ENCODE data around the gene LCLAT1. TPM values are rescaled to one million over a fixed set of nuclear protein-coding genes. Genes with fewer than 3 reads are reported as not detected.

The LCLAT1 gene
- total and polyA plus RNA-seq, 8 donors: 13.1 to 24.9 (median 14.8) TPM

- Histone ChIP-seq H3K4me1 (peaks cover 7 to 16% of the 10 kb centered on the region in 2 donors), H3K27me3 (no peaks in the 10 kb centered on the region), H3K4me3 (no peak overlapping the region), H3K36me3 (peaks cover 0 to 5% of the 10 kb centered on the region in 2 donors), H3K9me3 (peaks cover 0 to 8% of the 10 kb centered on the region in 2 donors), H3K27ac (no peak overlapping the region)
- TF ChIP-seq, protein P1, sequence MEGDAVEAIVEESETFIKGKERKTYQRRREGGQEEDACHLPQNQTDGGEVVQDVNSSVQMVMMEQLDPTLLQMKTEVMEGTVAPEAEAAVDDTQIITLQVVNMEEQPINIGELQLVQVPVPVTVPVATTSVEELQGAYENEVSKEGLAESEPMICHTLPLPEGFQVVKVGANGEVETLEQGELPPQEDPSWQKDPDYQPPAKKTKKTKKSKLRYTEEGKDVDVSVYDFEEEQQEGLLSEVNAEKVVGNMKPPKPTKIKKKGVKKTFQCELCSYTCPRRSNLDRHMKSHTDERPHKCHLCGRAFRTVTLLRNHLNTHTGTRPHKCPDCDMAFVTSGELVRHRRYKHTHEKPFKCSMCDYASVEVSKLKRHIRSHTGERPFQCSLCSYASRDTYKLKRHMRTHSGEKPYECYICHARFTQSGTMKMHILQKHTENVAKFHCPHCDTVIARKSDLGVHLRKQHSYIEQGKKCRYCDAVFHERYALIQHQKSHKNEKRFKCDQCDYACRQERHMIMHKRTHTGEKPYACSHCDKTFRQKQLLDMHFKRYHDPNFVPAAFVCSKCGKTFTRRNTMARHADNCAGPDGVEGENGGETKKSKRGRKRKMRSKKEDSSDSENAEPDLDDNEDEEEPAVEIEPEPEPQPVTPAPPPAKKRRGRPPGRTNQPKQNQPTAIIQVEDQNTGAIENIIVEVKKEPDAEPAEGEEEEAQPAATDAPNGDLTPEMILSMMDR (IDR thresholded peaks at IDR 0.05): no peak
- ATAC-seq (peak; percentile 41), DNase-seq (peak in 1 of 4 donors; percentile 54)
- intact Hi-C loops (cut with DNase I): no loop called here
Observed at GRCh38 chr2:30514134-30514847, 67.2 kb downstream of the LCLAT1 start.

- no peak for DNase-seq
- peaks cover 0 to 14% of the 10 kb centered on the region in 2 donors for H3K9me3 ChIP-seq
- no peaks in the 10 kb centered on the region for H3K27me3 ChIP-seq
- H3K36me3 ChIP-seq: peaks cover 0 to 12% of the 10 kb centered on the region in 2 donors
- no peak overlapping the region for H3K27ac ChIP-seq
- no peak overlapping the region for H3K4me3 ChIP-seq
- ATAC-seq: no peak
- intact Hi-C loops (cut with DNase I): no loop called here
- TF ChIP-seq, protein P1 (IDR thresholded peaks at IDR 0.05): no peak
- H3K4me1 ChIP-seq: peaks cover 7 to 16% of the 10 kb centered on the region in 2 donors
Observed at GRCh38 chr2:30514848-30515435, 67.9 kb downstream of the LCLAT1 start.

GRCh38 chr2:30516166-30516565, 69.1 kb downstream of the LCLAT1 start:
- intact Hi-C loops (cut with DNase I): no loop called here
- no peak overlapping the region for H3K27ac ChIP-seq
- TF ChIP-seq, protein P1 (IDR thresholded peaks at IDR 0.05): no peak
- H3K4me1 ChIP-seq: peaks cover 0 to 15% of the 10 kb centered on the region in 2 donors
- no peak overlapping the region for H3K4me3 ChIP-seq
- no peak for ATAC-seq
- peak in 1 of 4 donors; percentile 51 for DNase-seq
- peaks cover 0 to 14% of the 10 kb centered on the region in 2 donors for H3K36me3 ChIP-seq
- H3K9me3 ChIP-seq: peaks cover 0 to 18% of the 10 kb centered on the region in 2 donors
- no peaks in the 10 kb centered on the region for H3K27me3 ChIP-seq

DNA sequence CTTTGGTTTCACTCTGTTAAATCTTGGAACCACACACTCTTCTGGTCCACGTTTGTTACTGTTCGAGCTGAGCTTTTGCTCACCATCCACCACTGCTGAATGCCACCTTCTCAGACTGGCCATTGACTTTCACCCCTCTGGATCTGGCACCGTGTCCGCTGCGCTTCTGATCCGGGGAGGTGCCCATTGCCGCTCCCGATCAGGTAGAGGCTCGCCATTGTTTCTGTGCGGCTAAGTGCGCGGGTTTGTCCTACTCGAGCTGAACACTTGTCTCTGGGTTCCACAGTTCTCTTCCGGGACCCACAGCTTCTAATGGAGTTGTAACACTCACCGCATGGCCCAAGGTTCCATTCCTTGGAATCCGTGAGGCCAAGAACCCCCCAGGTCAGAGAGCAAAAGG, 72.8 kb downstream of the LCLAT1 start:
- ATAC-seq (no peak), DNase-seq (peak in 1 of 4 donors; percentile 43)
- H3K27ac ChIP-seq: no peak overlapping the region
- no peak overlapping the region for H3K4me3 ChIP-seq
- peaks cover 0 to 18% of the 10 kb centered on the region in 2 donors for H3K9me3 ChIP-seq
- H3K27me3 ChIP-seq: no peaks in the 10 kb centered on the region
- intact Hi-C loops (cut with DNase I): no loop called here
- TF ChIP-seq, protein P1 (IDR thresholded peaks at IDR 0.05): no peak
- H3K36me3 ChIP-seq: peaks cover 0 to 14% of the 10 kb centered on the region in 2 donors
- peaks cover 0 to 1% of the 10 kb centered on the region in 2 donors for H3K4me1 ChIP-seq

GRCh38 chr2:30522421-30522820, 75.4 kb downstream of the LCLAT1 start:
- ATAC-seq (no peak), DNase-seq (no peak)
- TF ChIP-seq, protein P1 (IDR thresholded peaks at IDR 0.05): no peak
- Histone ChIP-seq H3K9me3 (peaks cover 0 to 26% of the 10 kb centered on the region in 2 donors), H3K27ac (no peak overlapping the region), H3K27me3 (no peaks in the 10 kb centered on the region), H3K36me3 (peaks cover 0 to 14% of the 10 kb centered on the region in 2 donors), H3K4me1 (no peaks in the 10 kb centered on the region), H3K4me3 (no peak overlapping the region)
- intact Hi-C loops (cut with DNase I): no loop called here
